ENCODE data around the gene NSMCE3. TPM values are rescaled to one million over a fixed set of nuclear protein-coding genes. Genes with fewer than 3 reads are reported as not detected.

NSMCE3 gene
- total RNA-seq, 2 experiments from 2014 or later, result 9.4 to 10.0 TPM

GRCh38 chr15:29283381-29283780, 13.8 kb upstream of the NSMCE3 start:
- H3K9me3 Mint-ChIP-seq, result no peaks in the 10 kb centered on the region
- peaks cover 35% of the 10 kb centered on the region for H3K27me3 Mint-ChIP-seq
- H3K4me1 Mint-ChIP-seq, result no peaks in the 10 kb centered on the region
- ChIA-PET POLR2A (no interaction called here), CTCF (no interaction called here)
- DNase-seq, result no peak
- H3K27ac Mint-ChIP-seq, result no peak overlapping the region
- H3K36me3 Mint-ChIP-seq (ENCODE audit: low read depth), result no peaks in the 10 kb centered on the region
- no peak overlapping the region for H3K4me3 Mint-ChIP-seq

- Mint-ChIP-seq H3K27ac (no peak overlapping the region), H3K36me3 (ENCODE audit: low read depth) (no peaks in the 10 kb centered on the region), H3K4me1 (no peaks in the 10 kb centered on the region), H3K27me3 (peaks cover 24% of the 10 kb centered on the region), H3K9me3 (no peaks in the 10 kb centered on the region), H3K4me3 (no peak overlapping the region)
- CTCF ChIA-PET, result no interaction called here
- DNase-seq, result no peak
- POLR2A ChIA-PET, result no interaction called here
Measured at GRCh38 chr15:29280514-29280913, 10.9 kb upstream of the NSMCE3 start.

GRCh38 chr15:29278436-29279105, 8.9 kb upstream of the NSMCE3 start:
- Mint-ChIP-seq H3K4me1 (no peaks in the 10 kb centered on the region), H3K4me3 (no peak overlapping the region), H3K36me3 (ENCODE audit: low read depth) (no peaks in the 10 kb centered on the region), H3K27me3 (peaks cover 13% of the 10 kb centered on the region), H3K9me3 (no peaks in the 10 kb centered on the region), H3K27ac (no peak overlapping the region)
- ChIA-PET CTCF (interaction anchor here (0.6 kb wide), 1 partner anchor 12 kb away, joined by 4 read pairs; no protein-coding TSS in a partner anchor), POLR2A (no interaction called here)
- DNase-seq, result no peak

GRCh38 chr15:29276366-29276765, 6.7 kb upstream of the NSMCE3 start:
- no peaks in the 10 kb centered on the region for H3K36me3 Mint-ChIP-seq (ENCODE audit: low read depth)
- POLR2A ChIA-PET, result no interaction called here

GRCh38 chr15:29275855-29276254, 6.2 kb upstream of the NSMCE3 start:
- DNase-seq, result no peak
- Mint-ChIP-seq H3K27me3 (peaks cover 12% of the 10 kb centered on the region), H3K27ac (no peak overlapping the region), H3K9me3 (no peaks in the 10 kb centered on the region), H3K4me1 (peaks cover 8% of the 10 kb centered on the region), H3K4me3 (no peak overlapping the region), H3K36me3 (ENCODE audit: low read depth) (no peaks in the 10 kb centered on the region)
- CTCF ChIA-PET, result interaction anchor here (0.6 kb wide), 1 partner anchor 438 kb away, joined by 5 read pairs; no protein-coding TSS in a partner anchor
- POLR2A ChIA-PET, result no interaction called here

More at GRCh38 chr15:29276366-29276765, 6.7 kb upstream of the NSMCE3 start:
- Mint-ChIP-seq H3K4me3 (no peak overlapping the region), H3K27ac (no peak overlapping the region), H3K4me1 (peaks cover 5% of the 10 kb centered on the region), H3K27me3 (peaks cover 12% of the 10 kb centered on the region), H3K9me3 (no peaks in the 10 kb centered on the region)
- no peak for DNase-seq
- CTCF ChIA-PET, result interaction anchor here (0.6 kb wide), 1 partner anchor 29 kb away, joined by 3 read pairs; no protein-coding TSS in a partner anchor

GRCh38 chr15:29274946-29275345, 5.3 kb upstream of the NSMCE3 start:
- Mint-ChIP-seq H3K4me3 (no peak overlapping the region), H3K27ac (no peak overlapping the region), H3K4me1 (peaks cover 14% of the 10 kb centered on the region), H3K27me3 (peaks cover 5% of the 10 kb centered on the region), H3K36me3 (ENCODE audit: low read depth) (no peaks in the 10 kb centered on the region), H3K9me3 (no peaks in the 10 kb centered on the region)
- ChIA-PET POLR2A (no interaction called here), CTCF (no interaction called here)
- DNase-seq, result no peak

- H3K27ac Mint-ChIP-seq, result no peak overlapping the region
- H3K9me3 Mint-ChIP-seq, result no peaks in the 10 kb centered on the region
- peaks cover 2% of the 10 kb centered on the region for H3K27me3 Mint-ChIP-seq
- H3K4me3 Mint-ChIP-seq, result no peak overlapping the region
- H3K4me1 Mint-ChIP-seq, result peaks cover 30% of the 10 kb centered on the region
- H3K36me3 Mint-ChIP-seq (ENCODE audit: low read depth), result peaks cover 8% of the 10 kb centered on the region
- DNase-seq, result no peak
- POLR2A ChIA-PET, result no interaction called here
- CTCF ChIA-PET, result no interaction called here
Measured at GRCh38 chr15:29272219-29272618, 2.6 kb upstream of the NSMCE3 start.

GRCh38 chr15:29270976-29271375, 1.4 kb upstream of the NSMCE3 start:
- CTCF ChIA-PET, result no interaction called here
- Mint-ChIP-seq H3K36me3 (ENCODE audit: low read depth) (peaks cover 8% of the 10 kb centered on the region), H3K4me3 (no peak overlapping the region), H3K4me1 (peaks cover 43% of the 10 kb centered on the region), H3K27ac (peak overlapping the region; percentile 100), H3K27me3 (peaks cover 2% of the 10 kb centered on the region), H3K9me3 (no peaks in the 10 kb centered on the region)
- POLR2A ChIA-PET, result no interaction called here
- DNase-seq, result no peak

GRCh38 chr15:29270169-29270955, 740 bp upstream of the NSMCE3 start:
- Mint-ChIP-seq H3K4me3 (peak overlapping the region; percentile 85), H3K4me1 (peaks cover 47% of the 10 kb centered on the region), H3K27ac (peak overlapping the region; percentile 100), H3K9me3 (no peaks in the 10 kb centered on the region), H3K27me3 (peaks cover 2% of the 10 kb centered on the region), H3K36me3 (ENCODE audit: low read depth) (peaks cover 10% of the 10 kb centered on the region)
- DNase-seq, result peak; percentile 28
- ChIA-PET CTCF (interaction anchor here (0.6 to 0.9 kb wide), 3 partner anchors 16 to 131 kb away, joined by 3 to 4 read pairs (median 3); no protein-coding TSS in a partner anchor), POLR2A (interaction anchor here (0.6 kb wide), 1 partner anchor 180 kb away, joined by 3 read pairs; no protein-coding TSS in a partner anchor)

GRCh38 chr15:29268706-29269484, 727 bp downstream of the NSMCE3 start:
- CTCF ChIA-PET, result no interaction called here
- peak; percentile 63 for DNase-seq
- Mint-ChIP-seq H3K4me1 (peaks cover 47% of the 10 kb centered on the region), H3K4me3 (peak overlapping the region; percentile 99), H3K27ac (peak overlapping the region; percentile 100), H3K36me3 (ENCODE audit: low read depth) (peaks cover 10% of the 10 kb centered on the region), H3K9me3 (no peaks in the 10 kb centered on the region), H3K27me3 (peaks cover 2% of the 10 kb centered on the region)
- POLR2A ChIA-PET, result no interaction called here

- ChIA-PET CTCF (interaction anchor here (1.0 kb wide), 1 partner anchor 14 kb away, joined by 3 read pairs; no protein-coding TSS in a partner anchor), POLR2A (no interaction called here)
- no peaks in the 10 kb centered on the region for H3K27me3 Mint-ChIP-seq
- H3K9me3 Mint-ChIP-seq, result no peaks in the 10 kb centered on the region
- H3K36me3 Mint-ChIP-seq (ENCODE audit: low read depth), result peaks cover 10% of the 10 kb centered on the region
- no peak overlapping the region for H3K4me3 Mint-ChIP-seq
- DNase-seq, result no peak
- no peak overlapping the region for H3K27ac Mint-ChIP-seq
- peaks cover 48% of the 10 kb centered on the region for H3K4me1 Mint-ChIP-seq
Measured at GRCh38 chr15:29266052-29266582, 3.5 kb downstream of the NSMCE3 start.

- ChIA-PET POLR2A (no interaction called here), CTCF (no interaction called here)
- H3K9me3 Mint-ChIP-seq, result no peaks in the 10 kb centered on the region
- H3K4me1 Mint-ChIP-seq, result peaks cover 32% of the 10 kb centered on the region
- H3K36me3 Mint-ChIP-seq (ENCODE audit: low read depth), result peaks cover 2% of the 10 kb centered on the region
- no peak overlapping the region for H3K27ac Mint-ChIP-seq
- DNase-seq, result no peak
- no peak overlapping the region for H3K4me3 Mint-ChIP-seq
- H3K27me3 Mint-ChIP-seq, result no peaks in the 10 kb centered on the region
Measured at GRCh38 chr15:29263289-29263688, 6.3 kb downstream of the NSMCE3 start.

GRCh38 chr15:29262738-29263137, 6.9 kb downstream of the NSMCE3 start:
- CTCF ChIA-PET, result no interaction called here
- DNase-seq, result no peak
- no peak overlapping the region for H3K4me3 Mint-ChIP-seq
- H3K9me3 Mint-ChIP-seq, result no peaks in the 10 kb centered on the region
- peaks cover 2% of the 10 kb centered on the region for H3K36me3 Mint-ChIP-seq (ENCODE audit: low read depth)
- H3K4me1 Mint-ChIP-seq, result peaks cover 28% of the 10 kb centered on the region
- H3K27ac Mint-ChIP-seq, result no peak overlapping the region
- POLR2A ChIA-PET, result no interaction called here
- no peaks in the 10 kb centered on the region for H3K27me3 Mint-ChIP-seq
